Pancreas (tissue), 10 donors: ENCODE measurements around the gene SIT1. TPM values are rescaled to one million over a fixed set of nuclear protein-coding genes. Genes with fewer than 3 reads are reported as not detected.

Experiments used
- ATAC-seq, 4 donors: fragments of 200-7000 bp; cut with Tn5 transposase; one replicate each; pipeline versions ENCODE4 v1.8.0 to v1.9.1; 2020; ENCODE audit warnings: mild to moderate bottlenecking in 4 of 4, moderate library complexity in 4 of 4
- DNase-seq, 6 donors: peaks; one replicate each; pipeline ENCODE4 v3.0.0-alpha.2; 2020
- FAIRE-seq: peaks from 2 replicates; lab custom pipeline; 2012; peaks lifted over from hg19 to GRCh38; lab: Jason Lieb, UNC
- H3K27ac ChIP-seq, 4 donors: fragments of 200-600 bp; sonication (generic); 1 replicate in 3 of 4; 2 replicates in 1 of 4; pipeline versions ENCODE4 v1.5.0 to v1.8.0; 2020
- H3K27me3 ChIP-seq, 4 donors: fragments of 200-600 bp; one replicate each; pipeline ENCODE4 v1.8.0; 2021
- H3K36me3 ChIP-seq, 3 donors: fragments of 200-600 bp; sonication (generic) in 1 of 3; one replicate each; pipeline versions ENCODE4 v1.5.0 to v1.8.0; 2020 to 2021
- H3K4me1 ChIP-seq, 3 donors: fragments of 200-600 bp; one replicate each; pipeline ENCODE4 v1.8.0; 2021
- H3K4me3 ChIP-seq, 4 donors: fragments of 200-600 bp; sonication (generic) in 2 of 4; one replicate each; pipeline versions ENCODE4 v1.5.0 to v1.8.0; 2020 to 2021
- H3K9me3 ChIP-seq, 4 donors: fragments of 200-600 bp; one replicate each; pipeline ENCODE4 v1.8.0; 2021
- CTCF ChIP-seq, 4 donors: fragments of 200-600 bp; sonication (generic) in 3 of 4; IDR thresholded peaks; one replicate each; pipeline versions ENCODE4 v1.5.0 to v1.8.0; 2021; ENCODE audit warnings: antibody characterized with exemption in 4 of 4
- WGBS, 2 donors: extraction: QIAGEN DNeasy Blood & Tissue Kit; methylation state at CpG; one replicate each; pipeline ENCODE4 v1.1.7; 2013; 5-methylcytosine and 5-hydroxymethylcytosine counted together
- intact Hi-C, 3 donors: fragments of 100-400 bp; cut with DNase I; formaldehyde crosslinking; loops; one replicate each; pipeline versions ENCODE4 v1.11.1 to v1.14.2; 2022
- polyA plus RNA-seq, 2 donors: library from polyadenylated mRNA; stranded (reverse); fragments of 200-250 nt; gene quantifications; one replicate each; pipeline ENCODE4 v1.2.3, GENCODE V29; 2013
- total RNA-seq, 6 donors: library from RNA; stranded (reverse); fragmentation: NEBNext Ultra II Directional in 4 of 6; extraction: Animal tissue kit (Norgen Biotek cat#: 25700) in 4 of 6; gene quantifications; one replicate each; pipeline versions ENCODE4 v1.2.1 to v1.2.4, GENCODE V29; 2021 to 2023
- donor health status: healthy with polysubstance abuse.
- donor health status: DM: no; HTN: no; CAD: no; lungs with moderate emphysema.
- donor health status: DM: no; HTN: no; CAD: no.
- donor health status: control.
- donor health status: control.
- donor health status: Bipolar disorder and iron deficiency.
- donor health status: DM: yes; HTN: yes; CAD: no.
- donor health status: DM: no; HTN: no; CAD: no.
- donor health status: DM: no; HTN: no; CAD: no.
- donor health status: DM: yes; HTN: yes; CAD: no.

Gene SIT1
- total and polyA plus RNA-seq, 8 donors: 0.25 to 0.59 (median 0.43) TPM; not detected in 2

GRCh38 chr9:35659340-35659739 lies 8.6 kb upstream of the SIT1 start:
- peaks cover 23 to 29% (median 29%) of the 10 kb centered on the region in 3 donors for H3K4me1 ChIP-seq
- H3K4me3 ChIP-seq: peak overlapping the region in 2 of 4 donors; percentile 95 to 97
- no peak for TF ChIP-seq CTCF (IDR thresholded peaks at IDR 0.05)
- H3K27ac ChIP-seq: peak overlapping the region in 3 of 4 donors; percentile 94 to 100 (median 100)
- H3K9me3 ChIP-seq: no peaks in the 10 kb centered on the region
- DNase-seq (no peak), ATAC-seq (no peak), FAIRE-seq (no peak)
- WGBS, 2 donors: 58 to 60% methylated on average over 3 of the region's 3 CpGs
- intact Hi-C loops: no loop called here
- H3K36me3 ChIP-seq: no peaks in the 10 kb centered on the region
- no peaks in the 10 kb centered on the region for H3K27me3 ChIP-seq

- intact Hi-C loops: no loop called here
- Histone ChIP-seq H3K27me3 (no peaks in the 10 kb centered on the region), H3K9me3 (no peaks in the 10 kb centered on the region), H3K4me1 (peaks cover 21 to 29% (median 29%) of the 10 kb centered on the region in 3 donors), H3K4me3 (peak overlapping the region; percentile 76 to 97 (median 90)), H3K36me3 (no peaks in the 10 kb centered on the region), H3K27ac (peak overlapping the region; percentile 94 to 100 (median 100))
- no peak for TF ChIP-seq CTCF (IDR thresholded peaks at IDR 0.05)
- DNase-seq (peak in 1 of 6 donors; percentile 57), ATAC-seq (peak; percentile 1 to 4 (median 2)), FAIRE-seq (no peak)
- 0 to 1% methylated on average over 2 of the region's 2 CpGs for WGBS, 2 donors
Observed at GRCh38 chr9:35658968-35659220, 8.2 kb upstream of the SIT1 start.

GRCh38 chr9:35658137-35658967 lies 7.6 kb upstream of the SIT1 start, which contains the start of gene CCDC107:
Gene CCDC107 (plus strand): TSS chr9:35658292. CDS start chr9:35658380, 88 bp downstream.
- Histone ChIP-seq H3K27me3 (no peaks in the 10 kb centered on the region), H3K4me1 (peaks cover 21 to 29% (median 29%) of the 10 kb centered on the region in 3 donors), H3K4me3 (peak within 1 kb of the TSS; percentile 76 to 97 (median 90)), H3K36me3 (no peaks in the 10 kb centered on the region), H3K27ac (peak within 1 kb of the TSS; percentile 94 to 100 (median 100)), H3K9me3 (no peaks in the 10 kb centered on the region)
- ATAC-seq (peak; percentile 79 to 89 (median 82)), FAIRE-seq (no peak), DNase-seq (peak; percentile 79 to 95 (median 92))
- WGBS, 2 donors: 0 to 1% methylated on average over 67 of the region's 67 CpGs
- TF ChIP-seq CTCF (IDR thresholded peaks at IDR 0.05): peak; percentile 35 to 56 (median 42)
- intact Hi-C loops: no loop called here

- 0% methylated on average over 42 of the region's 42 CpGs for WGBS, 2 donors
- Histone ChIP-seq H3K9me3 (no peaks in the 10 kb centered on the region), H3K27me3 (no peaks in the 10 kb centered on the region), H3K4me1 (peaks cover 21 to 34% (median 29%) of the 10 kb centered on the region in 3 donors), H3K4me3 (peak within 1 kb of the TSS; percentile 76 to 97 (median 90)), H3K27ac (peak within 1 kb of the TSS; percentile 94 to 100 (median 100)), H3K36me3 (no peaks in the 10 kb centered on the region)
- DNase-seq (peak; percentile 92 to 99 (median 98)), FAIRE-seq (peak; percentile 83), ATAC-seq (peak; percentile 89 to 92 (median 90))
- intact Hi-C loops: no loop called here
- TF ChIP-seq CTCF (IDR thresholded peaks at IDR 0.05): peak in 2 of 4 donors; percentile 21 to 46
Observed at GRCh38 chr9:35657546-35658136, 6.9 kb upstream of the SIT1 start, which contains the start of gene RMRP. Gene RMRP (minus strand): TSS chr9:35658019.
